ENCODE results near the gene TIAM2.

- TF ChIP-seq CTCF (conservative IDR thresholded peaks at IDR 0.05; ENCODE audit: low read depth, low read length) (no peak), EZH2 (IDR thresholded peaks at IDR 0.05; ENCODE audit: borderline replicate concordance, low read depth, low read length, poor library complexity, severe bottlenecking) (no peak)
These were observed 81.0 kb downstream of the TIAM2 start for GRCh38 chr6:155075930-155076695.

All from A673 (cell line).